ENCODE results near the gene CNOT6.
"Not testable (repeated sequence)": the region's sequence is repeated elsewhere in the genome, so short reads cannot be mapped to it uniquely, and the experiment has no call there.

- TF ChIP-seq CTCF (IDR thresholded peaks at IDR 0.05; ENCODE audit: borderline replicate concordance, extremely low read depth, low read length, poor library complexity, severe bottlenecking); EZH2 (IDR thresholded peaks at IDR 0.05; ENCODE audit: borderline replicate concordance, low read depth, low read length, severe bottlenecking): not testable (repeated sequence)
Measured at GRCh38 chr5:180458852-180459673, 35.1 kb upstream of the CNOT6 start.
